ENCODE data around the gene TCF20. TPM values are rescaled to one million over a fixed set of nuclear protein-coding genes. Genes with fewer than 3 reads are reported as not detected.

Gene TCF20
- total and polyA plus RNA-seq, 2 experiments from 2014 or later, result 5.9 to 34.3 TPM

- H3K27ac ChIP-seq, result no peak overlapping the region
- no peak for DNase-seq (ENCODE audit: low spot score)
- no peaks in the 10 kb centered on the region for H3K36me3 ChIP-seq (replicated peaks; ENCODE audit: insufficient read depth, low read depth)
- no peaks in the 10 kb centered on the region for H3K27me3 ChIP-seq
- no peak overlapping the region for H2AFZ ChIP-seq
- no peaks in the 10 kb centered on the region for H3K9me2 ChIP-seq (replicated peaks; ENCODE audit: insufficient read depth)
- H3K4me2 ChIP-seq, result no peak overlapping the region
- peaks cover 3% of the 10 kb centered on the region for H3K79me2 ChIP-seq
- no peak overlapping the region for H3K4me3 ChIP-seq
- H4K20me1 ChIP-seq (ENCODE audit: insufficient read depth, poor library complexity, severe bottlenecking), result no peaks in the 10 kb centered on the region
- no peaks in the 10 kb centered on the region for H3K9me3 ChIP-seq (ENCODE audit: low read depth)
- 66% methylated on average over 5 of the region's 5 CpGs for WGBS (ENCODE audit: low lambda C conversion rate, missing lambda C conversion rate)
- H3K4me1 ChIP-seq (ENCODE audit: insufficient read depth), result peaks cover 3% of the 10 kb centered on the region
- TF ChIP-seq EZH2phosphoT487 (IDR thresholded peaks at IDR 0.05; ENCODE audit: low read depth, severe bottlenecking, unreplicated experiment) (no peak), CTCF (IDR thresholded peaks at IDR 0.05; ENCODE audit: poor library complexity) (no peak), EZH2 (IDR thresholded peaks at IDR 0.05; ENCODE audit: borderline replicate concordance) (no peak)
Observed at GRCh38 chr22:42275970-42276369, 5.5 kb upstream of the TCF20 start.

GRCh38 chr22:42275176-42275575, 4.7 kb upstream of the TCF20 start:
- Histone ChIP-seq H3K9me3 (ENCODE audit: low read depth) (no peaks in the 10 kb centered on the region), H3K27me3 (no peaks in the 10 kb centered on the region), H3K9me2 (replicated peaks; ENCODE audit: insufficient read depth) (no peaks in the 10 kb centered on the region), H3K79me2 (peaks cover 5% of the 10 kb centered on the region), H3K4me3 (no peak overlapping the region), H3K27ac (no peak overlapping the region), H3K36me3 (replicated peaks; ENCODE audit: insufficient read depth, low read depth) (no peaks in the 10 kb centered on the region), H3K4me1 (ENCODE audit: insufficient read depth) (peaks cover 6% of the 10 kb centered on the region), H3K4me2 (no peak overlapping the region), H2AFZ (no peak overlapping the region), H4K20me1 (ENCODE audit: insufficient read depth, poor library complexity, severe bottlenecking) (no peaks in the 10 kb centered on the region)
- 97% methylated on average over 12 of the region's 13 CpGs for WGBS (ENCODE audit: low lambda C conversion rate, missing lambda C conversion rate)
- no peak for DNase-seq (ENCODE audit: low spot score)
- TF ChIP-seq EZH2phosphoT487 (IDR thresholded peaks at IDR 0.05; ENCODE audit: low read depth, severe bottlenecking, unreplicated experiment), result no peak
- no peak for TF ChIP-seq EZH2 (IDR thresholded peaks at IDR 0.05; ENCODE audit: borderline replicate concordance)
- TF ChIP-seq CTCF (IDR thresholded peaks at IDR 0.05; ENCODE audit: poor library complexity), result no peak

GRCh38 chr22:42273855-42274451, 3.5 kb upstream of the TCF20 start:
- H3K27ac ChIP-seq, result no peak overlapping the region
- no peak overlapping the region for H3K4me3 ChIP-seq
- no peak for TF ChIP-seq EZH2 (IDR thresholded peaks at IDR 0.05; ENCODE audit: borderline replicate concordance)
- no peak for TF ChIP-seq CTCF (IDR thresholded peaks at IDR 0.05; ENCODE audit: poor library complexity)
- no peak for TF ChIP-seq EZH2phosphoT487 (IDR thresholded peaks at IDR 0.05; ENCODE audit: low read depth, severe bottlenecking, unreplicated experiment)
- no peak for DNase-seq (ENCODE audit: low spot score)
- H3K4me1 ChIP-seq (ENCODE audit: insufficient read depth), result peaks cover 4% of the 10 kb centered on the region
- H3K36me3 ChIP-seq (replicated peaks; ENCODE audit: insufficient read depth, low read depth), result no peaks in the 10 kb centered on the region
- WGBS (ENCODE audit: low lambda C conversion rate, missing lambda C conversion rate), result 65% methylated on average over 13 of the region's 13 CpGs
- H3K4me2 ChIP-seq, result no peak overlapping the region
- H3K27me3 ChIP-seq, result no peaks in the 10 kb centered on the region
- peaks cover 15% of the 10 kb centered on the region for H3K79me2 ChIP-seq
- H4K20me1 ChIP-seq (ENCODE audit: insufficient read depth, poor library complexity, severe bottlenecking), result peaks cover 3% of the 10 kb centered on the region
- H3K9me3 ChIP-seq (ENCODE audit: low read depth), result no peaks in the 10 kb centered on the region
- no peaks in the 10 kb centered on the region for H3K9me2 ChIP-seq (replicated peaks; ENCODE audit: insufficient read depth)
- H2AFZ ChIP-seq, result no peak overlapping the region

Data from hepatocyte (in vitro differentiated cells).